ENCODE measurements around the gene CEP295NL.

Gene CEP295NL

GRCh38 chr17:78855561-78856165 is 47.3 kb downstream of the CEP295NL start:
- no peak overlapping the region for H3K27ac ChIP-seq (ENCODE audit: poor library complexity, severe bottlenecking)
- no peaks in the 10 kb centered on the region for H3K27me3 ChIP-seq (ENCODE audit: insufficient read depth, poor library complexity, severe bottlenecking)
- no peak for ATAC-seq (ENCODE audit: low read depth)
- no peaks in the 10 kb centered on the region for H3K4me1 ChIP-seq (ENCODE audit: insufficient read depth, poor library complexity, severe bottlenecking)
- TF ChIP-seq, protein P1, sequence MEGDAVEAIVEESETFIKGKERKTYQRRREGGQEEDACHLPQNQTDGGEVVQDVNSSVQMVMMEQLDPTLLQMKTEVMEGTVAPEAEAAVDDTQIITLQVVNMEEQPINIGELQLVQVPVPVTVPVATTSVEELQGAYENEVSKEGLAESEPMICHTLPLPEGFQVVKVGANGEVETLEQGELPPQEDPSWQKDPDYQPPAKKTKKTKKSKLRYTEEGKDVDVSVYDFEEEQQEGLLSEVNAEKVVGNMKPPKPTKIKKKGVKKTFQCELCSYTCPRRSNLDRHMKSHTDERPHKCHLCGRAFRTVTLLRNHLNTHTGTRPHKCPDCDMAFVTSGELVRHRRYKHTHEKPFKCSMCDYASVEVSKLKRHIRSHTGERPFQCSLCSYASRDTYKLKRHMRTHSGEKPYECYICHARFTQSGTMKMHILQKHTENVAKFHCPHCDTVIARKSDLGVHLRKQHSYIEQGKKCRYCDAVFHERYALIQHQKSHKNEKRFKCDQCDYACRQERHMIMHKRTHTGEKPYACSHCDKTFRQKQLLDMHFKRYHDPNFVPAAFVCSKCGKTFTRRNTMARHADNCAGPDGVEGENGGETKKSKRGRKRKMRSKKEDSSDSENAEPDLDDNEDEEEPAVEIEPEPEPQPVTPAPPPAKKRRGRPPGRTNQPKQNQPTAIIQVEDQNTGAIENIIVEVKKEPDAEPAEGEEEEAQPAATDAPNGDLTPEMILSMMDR (IDR thresholded peaks at IDR 0.05; ENCODE audit: poor library complexity, severe bottlenecking), result no peak
- H3K9me3 ChIP-seq (ENCODE audit: severe bottlenecking), result no peaks in the 10 kb centered on the region
- no peak overlapping the region for H3K4me3 ChIP-seq (ENCODE audit: severe bottlenecking)
- no peaks in the 10 kb centered on the region for H3K36me3 ChIP-seq (ENCODE audit: low read depth)
- no peak for DNase-seq (ENCODE audit: low spot score)

GRCh38 chr17:78854508-78854907 is 48.5 kb downstream of the CEP295NL start:
- no peaks in the 10 kb centered on the region for H3K4me1 ChIP-seq (ENCODE audit: insufficient read depth, poor library complexity, severe bottlenecking)
- DNase-seq (ENCODE audit: low spot score) (no peak), ATAC-seq (ENCODE audit: low read depth) (no peak)
- H3K27me3 ChIP-seq (ENCODE audit: insufficient read depth, poor library complexity, severe bottlenecking), result no peaks in the 10 kb centered on the region
- TF ChIP-seq, protein P1 (IDR thresholded peaks at IDR 0.05; ENCODE audit: poor library complexity, severe bottlenecking), result no peak
- no peaks in the 10 kb centered on the region for H3K9me3 ChIP-seq (ENCODE audit: severe bottlenecking)
- H3K27ac ChIP-seq (ENCODE audit: poor library complexity, severe bottlenecking), result no peak overlapping the region
- no peak overlapping the region for H3K4me3 ChIP-seq (ENCODE audit: severe bottlenecking)
- H3K36me3 ChIP-seq (ENCODE audit: low read depth), result no peaks in the 10 kb centered on the region

DNA sequence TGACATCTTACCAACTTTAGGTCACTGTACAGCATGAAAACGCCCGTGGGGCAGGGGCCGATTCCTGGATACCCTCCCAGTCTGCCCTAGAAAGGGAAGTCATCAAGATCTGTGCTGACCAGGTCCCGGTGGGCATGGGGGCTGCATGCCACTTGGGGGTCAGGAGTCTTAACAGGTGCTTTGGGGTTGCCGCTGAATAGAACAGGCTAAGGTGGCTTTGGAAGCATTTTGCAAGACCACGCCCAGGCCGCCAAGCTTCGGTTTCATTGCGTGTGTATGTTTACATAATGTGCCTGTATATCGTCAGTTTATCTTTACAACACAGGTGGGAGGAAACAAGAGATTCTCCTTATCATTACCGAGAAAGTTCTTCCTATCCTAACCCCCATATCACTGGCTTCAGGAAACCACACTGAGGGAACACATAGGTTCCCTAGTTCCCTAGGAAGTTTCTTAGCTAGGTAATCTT is 49.0 kb downstream of the CEP295NL start:
- H3K4me1 ChIP-seq (ENCODE audit: insufficient read depth, poor library complexity, severe bottlenecking), result no peaks in the 10 kb centered on the region
- H3K36me3 ChIP-seq (ENCODE audit: low read depth), result no peaks in the 10 kb centered on the region
- TF ChIP-seq, protein P1 (IDR thresholded peaks at IDR 0.05; ENCODE audit: poor library complexity, severe bottlenecking), result no peak
- H3K27me3 ChIP-seq (ENCODE audit: insufficient read depth, poor library complexity, severe bottlenecking), result no peaks in the 10 kb centered on the region
- H3K4me3 ChIP-seq (ENCODE audit: severe bottlenecking), result no peak overlapping the region
- DNase-seq (ENCODE audit: low spot score), result no peak
- no peak for ATAC-seq (ENCODE audit: low read depth)
- no peaks in the 10 kb centered on the region for H3K9me3 ChIP-seq (ENCODE audit: severe bottlenecking)
- no peak overlapping the region for H3K27ac ChIP-seq (ENCODE audit: poor library complexity, severe bottlenecking)

DNA sequence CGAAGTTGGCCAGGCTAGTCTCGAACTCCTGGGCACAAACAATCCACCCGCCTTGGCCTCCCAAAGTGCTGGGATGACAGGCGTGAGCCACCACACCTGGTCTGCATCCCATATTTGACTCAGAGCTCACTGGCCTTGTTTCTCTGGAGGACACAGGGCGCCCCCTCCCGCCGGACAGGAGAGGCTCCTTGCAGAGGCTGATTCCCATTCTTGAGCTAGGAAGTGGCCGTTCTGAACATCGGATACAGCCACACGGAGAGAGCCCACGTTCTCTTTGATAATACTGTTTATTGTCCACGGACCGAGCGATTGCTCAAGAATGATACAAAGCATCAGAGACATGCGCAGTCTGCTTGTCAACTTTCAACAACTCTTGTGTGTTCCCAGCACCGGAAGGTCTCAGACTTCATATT is 50.3 kb downstream of the CEP295NL start:
- no peak overlapping the region for H3K27ac ChIP-seq (ENCODE audit: poor library complexity, severe bottlenecking)
- no peaks in the 10 kb centered on the region for H3K4me1 ChIP-seq (ENCODE audit: insufficient read depth, poor library complexity, severe bottlenecking)
- ATAC-seq (ENCODE audit: low read depth), result no peak
- no peaks in the 10 kb centered on the region for H3K27me3 ChIP-seq (ENCODE audit: insufficient read depth, poor library complexity, severe bottlenecking)
- no peak overlapping the region for H3K4me3 ChIP-seq (ENCODE audit: severe bottlenecking)
- no peak for DNase-seq (ENCODE audit: low spot score)
- TF ChIP-seq, protein P1 (IDR thresholded peaks at IDR 0.05; ENCODE audit: poor library complexity, severe bottlenecking), result no peak
- H3K9me3 ChIP-seq (ENCODE audit: severe bottlenecking), result no peaks in the 10 kb centered on the region
- H3K36me3 ChIP-seq (ENCODE audit: low read depth), result no peaks in the 10 kb centered on the region

- no peaks in the 10 kb centered on the region for H3K27me3 ChIP-seq (ENCODE audit: insufficient read depth, poor library complexity, severe bottlenecking)
- H3K27ac ChIP-seq (ENCODE audit: poor library complexity, severe bottlenecking), result no peak overlapping the region
- H3K36me3 ChIP-seq (ENCODE audit: low read depth), result no peaks in the 10 kb centered on the region
- DNase-seq (ENCODE audit: low spot score) (no peak), ATAC-seq (ENCODE audit: low read depth) (no peak)
- no peaks in the 10 kb centered on the region for H3K9me3 ChIP-seq (ENCODE audit: severe bottlenecking)
- TF ChIP-seq, protein P1 (IDR thresholded peaks at IDR 0.05; ENCODE audit: poor library complexity, severe bottlenecking), result no peak
- H3K4me1 ChIP-seq (ENCODE audit: insufficient read depth, poor library complexity, severe bottlenecking), result no peaks in the 10 kb centered on the region
- no peak overlapping the region for H3K4me3 ChIP-seq (ENCODE audit: severe bottlenecking)
Measured at GRCh38 chr17:78849026-78849425, 54.0 kb downstream of the CEP295NL start.

Measured in RWPE2 (cell line).